K562 (cell line): Measurements from ENCODE around the gene IMPA2. TPM values are rescaled to one million over a fixed set of nuclear protein-coding genes. Genes with fewer than 3 reads are reported as not detected.

Experiments
- ATAC-seq: fragments of 200-7000 bp; cut with Tn5 transposase; 3 replicates; pipeline ENCODE4 v1.9.1; 2020; ENCODE audit warnings: moderate library complexity
- BruUV-seq: library from RNA; stranded (reverse); fragments of 400-500 nt; replicated peaks from 2 replicates; lab custom pipeline; 2021; lab: Mats Ljungman, UMichigan
- CTCF ChIA-PET: fragments of 300-600 bp; formaldehyde crosslinking; extraction: SDS; loops from one replicate; lab custom pipeline; 2021; ENCODE audit warnings: low intra/inter-chr PET ratio; lab: Yijun Ruan, JAX
- POLR2A ChIA-PET: fragments of 300-600, 350-650 bp; sonication (Branson Sonifier 250); formaldehyde crosslinking; extraction: SDS; loops from one replicate; lab custom pipeline; 2021; ENCODE audit warnings: antibody characterized with exemption, inconsistent platforms; lab: Yijun Ruan, JAX
- DNase-seq, 4 experiments: peaks; one replicate each; pipeline versions ENCODE4 v3.0.0 to v3.0.0-alpha.2; 2011 to 2018; ENCODE audit warnings: low spot score in 3 of 4, mixed read lengths in 3 of 4; ENCODE audit errors: extremely low read depth in 1 of 4
- FAIRE-seq: peaks from 2 replicates; lab custom pipeline; 2011; peaks lifted over from hg19 to GRCh38; lab: Jason Lieb, UNC
- H2AFZ ChIP-seq: 2 replicates; pipeline ENCODE4 v1.6.0; 2011; ENCODE audit warnings: low read depth, low read length, control low read depth, inconsistent platforms
- H3K27ac ChIP-seq: fragments of 200-600 bp; 3 replicates; pipeline ENCODE4 v1.8.0; 2011; ENCODE audit warnings: low read depth, mild to moderate bottlenecking, control low read depth, inconsistent platforms, low read length, moderate library complexity, mixed read lengths; ENCODE audit errors: extremely low read depth
- H3K27me3 ChIP-seq, 2 experiments: fragments of 300-600 bp in 1 of 2; 2 replicates in 1 of 2; 3 replicates in 1 of 2; pipeline versions ENCODE4 v1.6.0 to v1.8.0; 2011; ENCODE audit warnings: inconsistent platforms in 2 of 2, low read length in 2 of 2, mild to moderate bottlenecking in 1 of 2, mixed read lengths in 1 of 2, moderate library complexity in 1 of 2; ENCODE audit not compliant: control insufficient read depth in 2 of 2, insufficient read depth in 2 of 2
- H3K36me3 ChIP-seq: fragments of 300-600 bp; 3 replicates; pipeline ENCODE4 v1.8.0; 2011; ENCODE audit warnings: mild to moderate bottlenecking, low read length, inconsistent platforms; ENCODE audit not compliant: control insufficient read depth, insufficient read depth
- H3K4me1 ChIP-seq, 2 experiments: fragments of 200-600 bp in 1 of 2; replicated peaks in 1 of 2; 2 replicates in 1 of 2; 3 replicates in 1 of 2; pipeline versions ENCODE4 v1.5.1 to v1.8.0; 2011; ENCODE audit warnings: inconsistent platforms in 2 of 2, low read length in 2 of 2, mild to moderate bottlenecking in 1 of 2, mixed read lengths in 1 of 2, moderate library complexity in 1 of 2; ENCODE audit not compliant: control insufficient read depth in 2 of 2, insufficient read depth in 2 of 2
- H3K4me2 ChIP-seq: 2 replicates; pipeline ENCODE4 v1.6.1; 2011; ENCODE audit warnings: low read length, control low read depth, inconsistent platforms, mixed read lengths; ENCODE audit not compliant: insufficient read depth
- H3K4me3 ChIP-seq: fragments of 200-600 bp; sonication (generic), shearing (Covaris generic); 2 replicates; pipeline ENCODE4 v1.5.1; 2016; ENCODE audit warnings: control low read depth, inconsistent platforms
- H3K79me2 ChIP-seq: fragments of 200-600 bp; 3 replicates; pipeline ENCODE4 v1.8.0; 2011; ENCODE audit warnings: low read length, inconsistent platforms; ENCODE audit not compliant: control insufficient read depth, insufficient read depth
- H3K9ac ChIP-seq, 2 experiments: 2 replicates each; pipeline versions ENCODE4 v1.6.0 to v1.6.1; 2011; ENCODE audit warnings: low read depth in 2 of 2, low read length in 2 of 2, control low read depth in 1 of 2, inconsistent platforms in 1 of 2, mild to moderate bottlenecking in 1 of 2, mixed read lengths in 1 of 2; ENCODE audit not compliant: insufficient read depth in 1 of 2
- H3K9me1 ChIP-seq: one replicate; pipeline ENCODE4 v1.6.0; 2011; ENCODE audit warnings: inconsistent platforms, mild to moderate bottlenecking, low read length, moderate library complexity; ENCODE audit not compliant: control insufficient read depth, insufficient read depth
- H3K9me3 ChIP-seq: replicated peaks from 2 replicates; pipeline ENCODE4 v1.5.1; 2011; ENCODE audit warnings: low read depth, low read length, inconsistent platforms; ENCODE audit not compliant: control insufficient read depth, insufficient read depth
- H4K20me1 ChIP-seq: replicated peaks from 2 replicates; pipeline ENCODE4 v1.6.1; 2011; ENCODE audit warnings: low read length, inconsistent platforms, mixed read lengths; ENCODE audit not compliant: control insufficient read depth, insufficient read depth
- CEBPB ChIP-seq: fragments of 450-650 bp; IDR thresholded peaks from 2 replicates; pipeline ENCODE4 v1.6.1; 2016; ENCODE audit warnings: missing genetic modification characterization, missing compliant biosample characterization
- FOXK2 ChIP-seq, 2 experiments: fragments of 450-650 bp; IDR thresholded peaks in 1 of 2; conservative IDR thresholded peaks in 1 of 2; 2 replicates each; pipeline ENCODE4 v1.6.1; 2016; ENCODE audit warnings: low read depth in 2 of 2, mild to moderate bottlenecking in 1 of 2
- HDGF ChIP-seq: fragments of 450-650 bp; IDR thresholded peaks from 2 replicates; pipeline ENCODE4 v1.6.1; 2016
- MAFG ChIP-seq: fragments of 450-650 bp; conservative IDR thresholded peaks from 2 replicates; pipeline ENCODE4 v1.6.1; 2016; ENCODE audit warnings: missing genetic modification characterization, missing compliant biosample characterization
- NEUROD1 ChIP-seq: fragments of 150-350 bp; IDR thresholded peaks from 2 replicates; pipeline ENCODE4 v1.6.1; 2014; ENCODE audit warnings: borderline replicate concordance, low read length, low read depth; ENCODE audit not compliant: partially characterized antibody
- NR2C1 ChIP-seq, 2 experiments: fragments of 450-650 bp; IDR thresholded peaks; 2 replicates each; pipeline ENCODE4 v1.6.1; 2017; ENCODE audit warnings: mild to moderate bottlenecking in 2 of 2, antibody characterized with exemption in 1 of 2, inconsistent platforms in 1 of 2, missing compliant biosample characterization in 1 of 2, missing genetic modification characterization in 1 of 2
- RB1 ChIP-seq: fragments of 450-650 bp; IDR thresholded peaks from 2 replicates; pipeline ENCODE4 v1.6.1; 2017; ENCODE audit warnings: low read depth, mild to moderate bottlenecking
- WGBS: fragments of 100-300 bp; shearing (Covaris generic); methylation state at CpG from one replicate; pipeline ENCODE4 v1.1.6; 2016; ENCODE audit warnings: low coverage, mixed read lengths; ENCODE audit not compliant: insufficient coverage; ENCODE audit errors: missing lambda C conversion rate; 5-methylcytosine and 5-hydroxymethylcytosine counted together
- in situ Hi-C: fragments of 300-500 bp; cut with MboI; formaldehyde crosslinking; loops from 4 replicates; pipeline ENCODE4 v1.15.0; 2018; ENCODE audit warnings: inconsistent platforms, mixed read lengths
- intact Hi-C: fragments of 100-400 bp; cut with micrococcal nuclease; formaldehyde crosslinking; loops from 2 replicates; pipeline ENCODE4 v1.14.2; 2022
- polyA plus RNA-seq, 8 experiments: library from polyadenylated mRNA; depleted of rRNA in 4 of 8; stranded (reverse) in 5 of 8; unstranded in 3 of 8; fragments of >200 nt; fragmentation: Nextera tagmentation in 2 of 8; fragmentation: Illumina TruSeq in 1 of 8; extraction: Ambion mirVana in 2 of 8; extraction: Trizol in 1 of 8; gene quantifications; 2 replicates each; pipeline versions ENCODE4 v1.2.1 to v1.2.3, GENCODE V29; 2011 to 2014; ENCODE audit warnings: inconsistent platforms in 1 of 8, missing spikeins in 1 of 8
- total RNA-seq, 7 experiments: library from RNA; depleted of rRNA in 6 of 7; stranded (reverse); fragments of >200 nt in 6 of 7; fragmentation: Illumina TruSeq in 2 of 7; extraction: Trizol in 2 of 7; gene quantifications; 2 replicates each; pipeline versions ENCODE4 v1.2.1 to v1.2.3, GENCODE V29; 2011 to 2021; ENCODE audit warnings: low replicate concordance in 1 of 7
- TF ChIP-seq, protein P1 (sequence below): sonication (generic); formaldehyde crosslinking; IDR thresholded peaks from 2 replicates; pipeline ENCODE4 v1.8.0; 2022; ENCODE audit warnings: mild to moderate bottlenecking, missing genetic modification reagents
- TF ChIP-seq, protein P2 (sequence below): fragments of 450-650 bp; IDR thresholded peaks from 2 replicates; pipeline ENCODE4 v1.6.1; 2018; ENCODE audit not compliant: partially characterized antibody
- TF ChIP-seq, protein P3 (sequence below): sonication (generic); formaldehyde crosslinking; IDR thresholded peaks from 2 replicates; pipeline ENCODE4 v1.8.1; 2023; ENCODE audit warnings: mild to moderate bottlenecking, missing genetic modification reagents

Gene IMPA2
- total and polyA plus RNA-seq, 9 of the 15 experiments (the other 6 are each of a cell fraction or from before 2014, with no cell fraction given): 0.62 to 11.3 (median 5.7) TPM

GRCh38 chr18:11976315-11977152 is 4.8 kb upstream of the IMPA2 start:
- in situ Hi-C loops (no loop called here), intact Hi-C loops (no loop called here)
- H3K4me3 ChIP-seq: no peak overlapping the region
- H3K4me2 ChIP-seq: no peak overlapping the region
- POLR2A ChIA-PET: interaction anchor here (0.5 to 0.9 kb wide), 2 partner anchors 18 to 376 kb away, joined by 3 to 4 read pairs; no protein-coding TSS in a partner anchor
- 69% methylated on average over 11 of the region's 13 CpGs for WGBS
- CTCF ChIA-PET: interaction anchor here (0.6 kb wide), 1 partner anchor 254 kb away, joined by 3 read pairs; no protein-coding TSS in a partner anchor
- no peaks in the 10 kb centered on the region for H3K79me2 ChIP-seq
- no peaks in the 10 kb centered on the region for H4K20me1 ChIP-seq
- no peaks in the 10 kb centered on the region for H3K9me1 ChIP-seq
- no peaks in the 10 kb centered on the region for H3K36me3 ChIP-seq
- FAIRE-seq (no peak), ATAC-seq (no peak), DNase-seq (peak in 1 of 4 experiments; percentile 3)
- peaks cover 10 to 14% of the 10 kb centered on the region in 2 experiments for H3K4me1 ChIP-seq
- H2AFZ ChIP-seq: peak overlapping the region; percentile 58
- no peaks in the 10 kb centered on the region; the same call in 1 of the 2 replicates for H3K9me3 ChIP-seq
- no TSS peak for BruUV-seq
- peak overlapping the region in 1 of 2 experiments; percentile 19; a peak in 2 of 4 replicates for H3K9ac ChIP-seq
- H3K27ac ChIP-seq: no peak overlapping the region
- H3K27me3 ChIP-seq: no peaks in the 10 kb centered on the region
- TF ChIP-seq RB1 (no peak), MAFG (tag) (no peak), CEBPB (tag) (no peak), HDGF (no peak), NR2C1 (IDR thresholded peaks at IDR 0.05) (no peak), NR2C1 (tag; IDR thresholded peaks at IDR 0.05) (no peak), NEUROD1 (no peak), FOXK2 (conservative IDR thresholded peaks at IDR 0.05 in 1 of 2, IDR thresholded peaks at IDR 0.05 in 1 of 2; ENCODE audit: low read depth in 2 of 2) (no peak)
- TF ChIP-seq, protein P1, sequence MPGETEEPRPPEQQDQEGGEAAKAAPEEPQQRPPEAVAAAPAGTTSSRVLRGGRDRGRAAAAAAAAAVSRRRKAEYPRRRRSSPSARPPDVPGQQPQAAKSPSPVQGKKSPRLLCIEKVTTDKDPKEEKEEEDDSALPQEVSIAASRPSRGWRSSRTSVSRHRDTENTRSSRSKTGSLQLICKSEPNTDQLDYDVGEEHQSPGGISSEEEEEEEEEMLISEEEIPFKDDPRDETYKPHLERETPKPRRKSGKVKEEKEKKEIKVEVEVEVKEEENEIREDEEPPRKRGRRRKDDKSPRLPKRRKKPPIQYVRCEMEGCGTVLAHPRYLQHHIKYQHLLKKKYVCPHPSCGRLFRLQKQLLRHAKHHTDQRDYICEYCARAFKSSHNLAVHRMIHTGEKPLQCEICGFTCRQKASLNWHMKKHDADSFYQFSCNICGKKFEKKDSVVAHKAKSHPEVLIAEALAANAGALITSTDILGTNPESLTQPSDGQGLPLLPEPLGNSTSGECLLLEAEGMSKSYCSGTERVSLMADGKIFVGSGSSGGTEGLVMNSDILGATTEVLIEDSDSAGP (CRISPR knock-in tag): no peak
- TF ChIP-seq, protein P2, sequence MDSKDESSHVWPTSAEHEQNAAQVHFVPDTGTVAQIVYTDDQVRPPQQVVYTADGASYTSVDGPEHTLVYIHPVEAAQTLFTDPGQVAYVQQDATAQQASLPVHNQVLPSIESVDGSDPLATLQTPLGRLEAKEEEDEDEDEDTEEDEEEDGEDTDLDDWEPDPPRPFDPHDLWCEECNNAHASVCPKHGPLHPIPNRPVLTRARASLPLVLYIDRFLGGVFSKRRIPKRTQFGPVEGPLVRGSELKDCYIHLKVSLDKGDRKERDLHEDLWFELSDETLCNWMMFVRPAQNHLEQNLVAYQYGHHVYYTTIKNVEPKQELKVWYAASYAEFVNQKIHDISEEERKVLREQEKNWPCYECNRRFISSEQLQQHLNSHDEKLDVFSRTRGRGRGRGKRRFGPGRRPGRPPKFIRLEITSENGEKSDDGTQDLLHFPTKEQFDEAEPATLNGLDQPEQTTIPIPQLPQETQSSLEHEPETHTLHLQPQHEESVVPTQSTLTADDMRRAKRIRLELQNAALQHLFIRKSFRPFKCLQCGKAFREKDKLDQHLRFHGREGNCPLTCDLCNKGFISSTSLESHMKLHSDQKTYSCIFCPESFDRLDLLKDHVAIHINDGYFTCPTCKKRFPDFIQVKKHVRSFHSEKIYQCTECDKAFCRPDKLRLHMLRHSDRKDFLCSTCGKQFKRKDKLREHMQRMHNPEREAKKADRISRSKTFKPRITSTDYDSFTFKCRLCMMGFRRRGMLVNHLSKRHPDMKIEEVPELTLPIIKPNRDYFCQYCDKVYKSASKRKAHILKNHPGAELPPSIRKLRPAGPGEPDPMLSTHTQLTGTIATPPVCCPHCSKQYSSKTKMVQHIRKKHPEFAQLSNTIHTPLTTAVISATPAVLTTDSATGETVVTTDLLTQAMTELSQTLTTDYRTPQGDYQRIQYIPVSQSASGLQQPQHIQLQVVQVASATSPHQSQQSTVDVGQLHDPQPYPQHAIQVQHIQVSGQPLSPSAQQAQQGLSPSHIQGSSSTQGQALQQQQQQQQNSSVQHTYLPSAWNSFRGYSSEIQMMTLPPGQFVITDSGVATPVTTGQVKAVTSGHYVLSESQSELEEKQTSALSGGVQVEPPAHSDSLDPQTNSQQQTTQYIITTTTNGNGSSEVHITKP: no peak
- TF ChIP-seq, protein P3, sequence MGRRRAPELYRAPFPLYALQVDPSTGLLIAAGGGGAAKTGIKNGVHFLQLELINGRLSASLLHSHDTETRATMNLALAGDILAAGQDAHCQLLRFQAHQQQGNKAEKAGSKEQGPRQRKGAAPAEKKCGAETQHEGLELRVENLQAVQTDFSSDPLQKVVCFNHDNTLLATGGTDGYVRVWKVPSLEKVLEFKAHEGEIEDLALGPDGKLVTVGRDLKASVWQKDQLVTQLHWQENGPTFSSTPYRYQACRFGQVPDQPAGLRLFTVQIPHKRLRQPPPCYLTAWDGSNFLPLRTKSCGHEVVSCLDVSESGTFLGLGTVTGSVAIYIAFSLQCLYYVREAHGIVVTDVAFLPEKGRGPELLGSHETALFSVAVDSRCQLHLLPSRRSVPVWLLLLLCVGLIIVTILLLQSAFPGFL (CRISPR knock-in tag): no peak
